Subcutaneous adipose tissue (tissue), 4 donors: ENCODE results near the gene LAMP5. TPM values are rescaled to one million over a fixed set of nuclear protein-coding genes. Genes with fewer than 3 reads are reported as not detected.

ENCODE experiments used
- CTCF ChIP-seq: fragments of 450-650 bp; IDR thresholded peaks from one replicate; pipeline ENCODE4 v1.5.1; 2016; ENCODE audit warnings: low read depth, mild to moderate bottlenecking, control low read depth, antibody characterized with exemption, moderate library complexity
- total RNA-seq, 4 donors: library from RNA; depleted of rRNA; stranded (reverse); fragments of >200 nt; gene quantifications; one replicate each; pipeline ENCODE4 v1.1.0, GENCODE V29; 2016

LAMP5 gene
- total RNA-seq, 4 donors from 2014 or later: not detected

DNA sequence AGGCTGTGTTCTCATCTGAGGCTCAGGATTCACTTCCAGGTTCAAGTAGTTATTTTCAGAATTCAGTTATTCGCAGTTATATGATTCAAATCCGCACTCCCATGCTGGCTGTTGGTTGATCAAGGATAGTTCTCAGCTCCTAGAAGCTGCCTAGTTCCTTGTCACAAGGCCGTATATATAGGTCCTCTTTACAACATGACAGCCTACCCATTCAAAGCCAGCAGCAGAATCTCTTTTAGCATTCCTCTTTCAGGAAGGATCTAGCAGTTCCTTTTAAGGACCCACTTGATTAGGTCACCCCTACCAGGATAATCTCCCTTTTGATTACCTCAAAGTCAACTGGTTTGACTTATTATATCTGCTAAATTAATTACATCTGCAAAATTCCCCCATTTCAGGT lies 23.8 kb upstream of the LAMP5 start:
- no peak for TF ChIP-seq CTCF

DNA sequence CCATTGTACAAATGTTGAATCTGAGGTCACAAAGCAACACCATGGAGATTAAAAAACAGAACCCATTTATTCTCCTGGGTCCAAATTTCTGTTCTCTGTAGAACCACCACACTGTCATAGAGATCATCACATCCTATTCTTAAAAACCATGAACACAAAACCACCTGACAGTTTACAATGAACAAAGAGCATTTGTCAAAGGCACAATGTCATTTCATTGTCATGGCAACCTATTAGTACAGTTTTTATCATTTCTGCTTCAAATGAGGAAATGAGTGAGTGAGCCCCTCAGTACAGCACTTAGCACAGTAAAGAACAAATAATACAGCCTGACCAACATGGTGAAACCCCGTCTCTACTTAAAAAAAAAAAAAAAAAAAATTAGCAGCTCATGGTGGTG lies 23.1 kb upstream of the LAMP5 start:
- TF ChIP-seq CTCF: no peak

DNA sequence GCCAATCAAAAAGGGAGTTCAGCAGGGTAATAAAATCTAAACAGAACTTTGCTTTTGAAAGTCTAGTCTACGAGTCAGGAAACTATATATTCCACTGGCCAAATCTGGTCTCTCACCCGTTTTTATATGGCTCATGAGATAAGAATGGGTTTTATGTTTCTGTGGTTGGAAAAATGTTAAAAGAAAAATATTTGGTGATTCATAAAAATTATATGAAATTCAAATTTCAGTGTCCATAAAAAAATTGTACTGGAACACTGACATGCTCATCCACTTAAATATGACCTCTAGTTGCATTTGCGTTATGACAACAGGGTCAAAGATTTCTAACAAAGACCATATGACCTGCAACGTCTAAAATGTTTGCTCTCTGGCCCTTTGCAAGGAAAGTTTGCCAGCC lies 22.3 kb upstream of the LAMP5 start:
- no peak for TF ChIP-seq CTCF

- no peak for TF ChIP-seq CTCF
Observed at GRCh38 chr20:9493803-9494202, 20.6 kb upstream of the LAMP5 start.

DNA sequence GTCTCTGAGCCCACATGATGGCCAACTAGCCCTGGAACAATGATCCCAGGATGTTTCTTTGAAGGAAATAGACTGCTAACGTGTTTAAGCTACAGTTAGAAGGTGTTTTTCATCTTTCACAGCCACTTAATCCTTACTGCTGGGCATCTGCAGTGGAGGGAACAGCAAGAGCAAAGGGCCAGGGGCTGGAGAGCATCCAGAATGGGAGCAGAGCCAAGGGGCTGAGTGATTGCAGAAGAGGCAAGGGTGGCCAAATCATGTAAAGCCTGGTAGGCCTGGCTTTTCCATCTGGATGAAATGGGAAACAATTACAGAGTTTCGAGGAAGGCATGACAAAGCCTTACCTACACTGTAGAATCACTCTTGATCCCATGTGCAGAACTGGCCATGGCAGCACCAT lies 18.7 kb upstream of the LAMP5 start:
- TF ChIP-seq CTCF: no peak

GRCh38 chr20:9496155-9496554 lies 18.2 kb upstream of the LAMP5 start:
- TF ChIP-seq CTCF: no peak

DNA sequence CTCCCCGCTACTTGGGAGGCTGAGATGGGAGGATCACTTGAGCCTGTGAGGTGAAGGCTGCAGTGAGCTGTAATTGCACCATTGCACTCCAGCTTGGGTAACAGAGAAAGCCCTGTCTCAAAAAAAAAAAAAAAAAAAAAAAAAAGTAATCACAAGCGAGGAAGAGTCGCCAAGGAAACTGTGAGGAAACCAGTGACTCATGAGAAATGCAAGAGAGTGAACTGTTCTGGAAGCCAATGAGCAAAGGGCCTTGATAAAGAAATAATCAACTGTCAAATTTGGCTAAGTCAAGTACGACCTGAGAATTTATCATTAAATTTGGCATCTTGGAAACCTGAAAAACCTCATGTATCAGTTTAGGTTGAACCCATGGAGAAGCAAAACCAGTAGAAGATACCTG lies 16.1 kb upstream of the LAMP5 start:
- no peak for TF ChIP-seq CTCF
